RPMI8226 (cell line): Measurements from ENCODE around the gene CREB5.

ENCODE experiments used
- DNase-seq: peaks from one replicate; pipeline ENCODE4 v3.0.0-alpha.2; 2015

The CREB5 gene

DNA sequence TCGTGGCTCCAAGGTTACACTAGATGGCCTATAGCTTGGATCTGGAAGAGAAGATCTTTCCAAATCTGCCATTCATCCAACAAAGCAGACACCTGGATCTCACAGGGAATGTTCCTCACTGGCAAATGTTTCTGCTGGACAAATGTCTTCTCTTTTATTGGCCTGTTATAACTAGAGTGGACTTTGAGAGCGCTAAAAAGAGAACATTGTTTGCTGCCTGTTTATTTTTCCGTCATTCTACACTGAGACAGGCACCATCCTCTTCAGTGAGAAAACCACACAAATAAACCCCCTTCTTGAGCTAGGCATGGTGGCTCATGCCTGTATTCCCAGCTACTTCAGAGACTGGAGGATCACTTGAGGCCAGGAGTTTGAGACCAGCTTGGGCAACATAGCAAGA, 206.9 kb downstream of the CREB5 start:
- DNase-seq: no peak

DNA sequence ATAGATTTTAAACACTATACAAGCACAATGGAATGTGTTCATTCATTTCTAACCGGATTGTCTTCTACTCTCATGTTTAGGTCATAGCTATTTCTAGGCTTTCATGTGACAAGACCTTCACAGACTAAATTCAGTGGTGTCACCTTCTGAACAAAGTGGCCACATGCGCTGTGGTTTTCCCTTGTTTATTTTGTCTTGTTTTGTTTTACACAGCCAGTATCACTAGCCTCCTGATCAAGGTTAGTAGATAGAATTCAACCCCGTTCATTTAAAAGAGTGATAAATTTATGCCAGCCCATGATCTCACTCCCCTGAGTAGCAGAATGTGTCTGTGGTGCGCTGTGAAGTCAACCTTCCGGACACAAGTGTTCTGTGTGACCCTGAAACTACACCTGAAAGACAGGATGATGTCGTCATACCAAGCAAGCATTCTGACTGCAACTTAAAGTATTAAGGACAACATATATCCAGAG, 209.1 kb downstream of the CREB5 start:
- no peak for DNase-seq

DNA sequence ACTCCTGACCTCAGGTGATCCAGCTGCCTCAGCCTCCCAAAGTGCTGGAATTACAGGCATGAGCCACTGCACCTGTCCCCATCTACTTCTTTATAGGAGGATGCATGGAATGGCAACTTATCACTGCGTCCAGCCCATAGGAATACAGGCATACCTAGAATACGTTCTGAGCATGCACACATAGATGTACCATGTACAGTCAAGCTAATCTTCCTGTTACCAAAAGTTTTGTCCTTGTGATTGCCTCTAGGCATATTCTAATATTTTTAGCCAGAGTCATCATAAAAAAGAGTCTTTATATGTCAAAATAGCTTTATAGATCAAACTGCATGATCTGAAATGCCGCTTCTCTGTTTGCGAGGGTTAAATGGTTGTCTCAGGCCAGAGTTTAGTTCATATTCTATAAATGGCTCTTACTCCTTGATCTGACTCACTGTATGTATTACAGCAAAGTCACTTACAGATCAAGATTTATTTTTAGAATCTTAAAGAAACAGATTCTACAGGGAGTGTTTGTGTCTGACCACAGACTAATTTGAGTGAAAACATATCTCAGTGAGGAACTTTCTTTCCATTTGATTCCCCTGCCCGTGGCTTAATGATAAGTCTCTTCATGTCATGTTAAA, 210.9 kb downstream of the CREB5 start:
- no peak for DNase-seq

DNA sequence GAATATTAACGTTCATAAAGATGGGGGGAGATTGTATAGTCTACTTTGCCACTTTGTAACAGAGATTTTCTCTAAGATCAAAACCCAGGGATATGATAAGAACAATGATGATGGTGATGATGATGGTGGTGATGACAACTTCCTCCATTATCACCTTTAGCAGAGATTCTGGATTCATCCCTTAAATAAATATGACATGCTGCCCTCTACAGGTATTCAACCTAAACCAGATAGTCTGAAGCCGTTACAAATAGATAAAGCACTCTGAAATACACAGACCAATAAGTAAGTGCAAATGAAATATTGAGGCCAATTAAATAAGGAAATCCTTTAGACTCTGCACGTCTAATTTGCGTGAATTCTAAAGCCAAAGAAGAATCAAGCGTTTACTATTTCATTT, 211.5 kb downstream of the CREB5 start:
- DNase-seq: peak; percentile 18

DNA sequence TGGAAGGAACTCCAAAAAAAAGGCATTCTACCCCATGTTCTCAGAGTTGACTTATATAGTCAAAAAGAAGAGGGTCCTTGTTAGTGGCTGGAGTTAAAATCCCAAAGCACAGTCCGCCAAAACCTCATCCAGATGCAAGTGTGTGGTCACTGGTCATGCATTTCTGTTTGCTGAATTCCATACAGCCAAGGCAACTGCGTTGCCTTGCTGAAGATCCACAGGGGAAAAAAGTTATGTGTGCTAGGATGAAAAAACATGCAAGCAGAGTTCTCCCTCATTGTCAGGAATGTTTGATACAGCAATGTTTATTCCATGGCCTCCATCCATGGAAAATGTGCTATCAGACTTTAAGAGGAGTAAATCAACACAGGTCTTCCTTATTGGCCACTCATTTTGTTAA, 213.1 kb downstream of the CREB5 start:
- no peak for DNase-seq

DNA sequence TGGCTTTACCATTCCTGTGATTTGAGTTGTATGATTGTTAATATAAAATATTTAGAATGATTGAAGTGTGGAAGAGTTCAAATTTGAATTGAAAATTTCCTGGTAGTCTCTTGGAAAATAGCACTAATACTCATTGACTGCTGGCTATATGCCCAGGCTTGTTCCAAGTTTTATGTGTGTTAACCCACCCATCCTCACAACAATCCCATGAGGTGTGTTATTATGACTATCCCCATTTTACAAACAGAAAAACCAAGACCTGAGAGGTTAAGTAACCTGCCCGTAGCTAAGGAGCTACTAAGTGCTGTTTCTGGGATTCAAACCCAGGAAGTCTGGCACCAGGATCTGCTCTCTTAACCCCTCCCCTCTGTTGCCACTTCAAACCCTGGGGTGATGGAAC, 213.9 kb downstream of the CREB5 start:
- DNase-seq: no peak

DNA sequence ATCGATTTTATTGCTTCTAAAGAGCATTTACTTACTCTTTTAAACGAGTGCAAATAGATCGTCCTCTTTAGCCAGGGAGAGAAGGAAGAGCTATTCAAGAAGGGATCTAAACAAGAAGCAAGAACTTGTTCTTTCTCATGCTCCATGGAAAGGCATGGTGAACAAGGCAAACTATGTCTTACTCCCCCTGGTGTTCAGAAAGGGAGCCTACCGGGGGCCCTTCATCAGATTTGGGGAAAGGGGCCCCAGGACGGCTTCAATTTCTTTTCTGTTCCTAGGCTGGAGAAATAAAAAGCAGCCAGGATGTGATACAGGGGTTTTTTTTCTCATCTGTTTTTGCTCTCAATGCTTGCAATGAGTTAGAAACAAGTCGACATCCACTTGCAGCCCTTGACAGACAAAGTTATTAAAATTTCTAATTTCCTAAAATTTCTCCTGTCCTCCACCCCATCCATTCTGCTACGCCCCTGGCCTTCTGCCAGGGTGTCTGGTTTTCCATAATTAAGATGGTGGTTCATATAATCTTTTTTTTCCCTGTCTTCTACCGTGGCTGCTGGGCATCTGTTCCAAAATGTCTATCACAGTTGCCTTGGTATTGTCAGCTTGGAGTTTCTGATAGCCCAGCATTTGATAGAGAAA, 214.4 kb downstream of the CREB5 start:
- peak; percentile 46 for DNase-seq

DNA sequence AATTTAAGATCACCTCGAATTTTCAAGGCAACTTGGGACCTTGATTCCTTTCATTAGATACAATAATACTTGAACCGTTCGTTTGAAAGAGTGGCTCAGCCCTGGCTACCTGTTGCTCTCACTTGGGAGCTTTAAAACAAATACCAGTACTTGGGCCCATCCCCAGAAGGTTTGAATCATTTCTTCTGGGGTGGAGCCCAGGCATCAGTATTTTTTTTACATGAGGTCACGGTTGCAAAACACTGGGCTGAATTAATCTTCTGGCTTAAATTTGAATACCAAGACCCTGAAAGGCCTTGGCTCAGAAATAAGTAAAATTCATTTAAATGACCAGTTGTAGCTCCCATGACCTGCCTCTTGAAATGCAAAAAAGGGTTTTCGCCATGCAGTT, 214.9 kb downstream of the CREB5 start:
- DNase-seq: no peak

DNA sequence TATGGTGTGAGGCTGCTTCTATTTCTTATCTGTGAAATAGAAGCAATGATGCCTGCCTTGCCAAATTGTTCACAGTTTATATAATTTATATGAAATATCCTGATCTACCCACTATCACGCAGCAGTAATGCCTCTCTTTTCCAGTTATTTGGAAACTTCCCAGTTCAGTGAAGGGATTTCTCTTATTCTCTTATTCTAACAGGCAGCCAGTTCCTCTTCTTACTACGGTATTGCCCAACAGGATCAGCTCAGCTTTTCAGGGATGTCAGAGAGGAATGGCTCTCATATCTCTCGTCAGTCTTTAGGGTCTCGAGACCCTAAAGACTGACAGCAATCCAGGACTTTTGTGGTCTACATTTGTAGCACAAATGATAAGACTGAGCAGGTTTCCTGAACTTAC, 215.6 kb downstream of the CREB5 start:
- no peak for DNase-seq

DNA sequence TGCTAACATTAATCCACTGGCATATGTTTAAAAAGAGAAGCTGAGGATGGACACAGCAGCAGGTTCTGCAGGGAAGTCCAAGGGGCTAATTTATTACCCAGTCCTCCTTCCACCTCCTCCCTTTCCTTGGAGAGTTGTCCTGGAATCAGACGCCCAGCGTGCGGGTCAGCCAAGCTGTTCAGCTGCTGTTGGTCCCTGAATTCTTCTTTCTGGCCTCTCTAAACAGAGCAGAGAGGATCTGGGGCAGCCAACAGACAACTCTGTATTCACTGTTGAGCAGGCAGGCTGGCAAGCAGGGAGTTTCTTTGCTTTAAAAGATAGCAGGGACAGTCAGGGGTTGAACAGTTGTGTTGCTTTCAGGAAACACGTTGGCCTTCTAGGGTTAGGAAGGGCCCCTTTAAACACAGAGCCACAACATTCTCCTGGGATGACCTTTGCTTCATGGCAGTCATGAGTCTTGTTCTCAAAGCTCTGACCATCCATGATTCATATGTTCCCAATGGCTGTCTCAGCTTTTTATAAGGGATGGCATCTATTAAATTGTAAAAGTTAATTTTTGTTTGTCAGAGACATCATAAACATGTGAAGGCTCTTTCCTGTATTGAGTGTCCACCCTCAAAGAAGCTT, 217.0 kb downstream of the CREB5 start:
- no peak for DNase-seq

DNA sequence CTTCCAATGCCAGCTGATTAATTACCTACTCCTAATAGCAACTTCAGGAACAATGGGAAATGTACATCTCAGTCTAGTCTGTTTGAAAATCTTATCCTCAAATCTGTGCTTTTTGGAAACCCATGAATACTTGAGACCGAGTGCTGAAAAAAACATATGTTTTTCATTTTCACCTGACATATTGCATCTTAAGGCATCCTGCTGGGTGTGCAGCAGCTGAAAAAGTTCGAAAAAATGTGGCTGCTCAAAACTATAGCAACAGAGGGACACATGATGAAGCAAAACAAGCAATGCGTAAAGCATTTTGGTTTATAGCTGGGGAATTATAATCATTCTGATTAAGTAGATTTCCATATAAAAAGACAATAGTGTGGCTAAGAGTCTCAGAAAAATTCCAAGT, 218.0 kb downstream of the CREB5 start:
- DNase-seq: no peak

DNA sequence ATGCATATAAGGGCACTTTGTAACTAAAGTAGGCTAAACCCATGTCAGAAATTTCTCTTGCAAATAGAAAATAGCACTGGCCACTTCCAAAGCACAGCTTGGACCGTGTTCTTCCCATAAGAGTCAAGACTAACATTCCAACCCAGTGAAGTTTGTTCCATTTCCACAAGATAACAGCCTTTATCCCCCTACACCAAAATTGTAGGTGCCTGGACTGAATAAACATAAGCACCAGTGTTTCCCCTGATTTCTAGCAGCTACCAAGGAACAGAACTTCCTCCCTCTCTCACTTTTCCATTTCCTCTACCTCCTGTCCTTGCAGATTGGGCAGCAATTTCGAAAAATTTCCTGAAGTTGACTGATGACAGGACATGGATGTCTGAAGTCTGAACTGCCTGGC, 219.7 kb downstream of the CREB5 start:
- no peak for DNase-seq

DNA sequence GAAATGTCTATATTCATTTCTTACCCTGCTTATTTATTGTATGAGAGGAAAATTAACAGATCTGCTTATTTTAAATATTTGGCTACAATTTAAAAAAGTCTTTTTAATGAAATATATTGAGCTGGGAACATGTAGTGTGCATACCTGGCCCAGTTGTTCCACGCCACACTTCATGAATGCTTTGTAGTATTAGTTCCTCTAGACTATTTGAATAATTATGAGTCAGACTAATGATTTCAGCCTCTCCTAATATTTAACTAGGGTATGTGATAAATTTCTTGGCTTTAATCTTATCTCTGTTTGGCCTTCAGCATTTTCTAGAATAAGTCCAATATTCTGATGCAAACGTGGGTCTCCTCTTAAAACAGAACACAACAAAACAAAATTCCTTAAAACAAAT, 226.6 kb downstream of the CREB5 start:
- no peak for DNase-seq

DNA sequence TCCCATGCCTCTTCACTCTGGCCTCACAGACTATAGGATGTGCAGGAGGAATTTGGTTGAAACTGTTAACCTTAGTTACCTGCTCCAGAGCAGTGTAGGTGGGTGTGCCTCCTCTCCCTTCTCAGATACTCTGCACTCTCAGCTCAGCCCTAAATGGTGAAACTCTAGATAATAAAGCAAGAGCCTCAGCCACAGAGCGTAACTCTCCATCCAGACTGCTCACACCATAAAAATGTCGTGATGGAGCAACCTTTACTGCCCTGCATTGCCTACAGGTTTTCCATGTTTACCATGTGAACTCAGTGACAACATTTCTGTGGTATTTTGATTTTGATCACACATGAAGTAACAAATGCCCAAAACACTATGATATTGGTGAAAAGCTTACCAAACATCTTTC, 227.7 kb downstream of the CREB5 start:
- DNase-seq: no peak

DNA sequence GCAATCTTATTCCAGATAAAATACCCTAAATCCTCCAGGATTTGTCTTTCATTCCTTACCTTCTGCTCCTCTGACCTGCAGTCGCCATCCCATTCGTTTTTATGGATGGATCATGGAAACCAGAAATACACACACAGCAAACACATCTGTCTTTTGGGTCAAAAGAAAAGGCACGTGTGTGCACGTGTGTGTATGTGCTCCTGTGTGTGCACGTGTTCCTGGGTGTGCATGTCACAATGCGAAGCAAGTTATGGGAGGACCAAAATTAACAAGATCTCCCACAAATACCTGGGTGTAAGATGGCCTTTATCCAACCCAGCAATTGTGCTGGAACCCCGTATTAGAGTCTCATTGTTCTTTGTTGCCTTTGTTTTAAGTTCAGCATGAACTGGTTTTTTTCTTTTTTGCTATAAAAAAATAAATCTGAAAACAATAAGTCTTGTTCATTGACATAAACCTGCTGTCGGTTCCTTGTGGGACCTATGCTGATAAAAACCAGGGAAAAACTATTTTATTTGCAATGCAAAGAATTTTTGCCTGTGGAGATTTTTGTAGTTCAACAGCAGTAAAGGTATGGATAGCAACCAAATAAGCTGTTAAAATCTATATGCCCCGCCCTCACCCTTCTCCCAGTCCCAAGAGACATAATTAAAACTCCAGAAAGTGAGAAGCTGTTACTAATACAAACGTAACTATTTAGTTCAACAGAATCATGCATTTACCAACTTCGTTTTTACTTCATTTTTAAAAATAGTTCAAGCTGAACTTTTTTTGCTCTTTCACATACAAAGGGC, 229.6 kb downstream of the CREB5 start:
- DNase-seq: no peak

DNA sequence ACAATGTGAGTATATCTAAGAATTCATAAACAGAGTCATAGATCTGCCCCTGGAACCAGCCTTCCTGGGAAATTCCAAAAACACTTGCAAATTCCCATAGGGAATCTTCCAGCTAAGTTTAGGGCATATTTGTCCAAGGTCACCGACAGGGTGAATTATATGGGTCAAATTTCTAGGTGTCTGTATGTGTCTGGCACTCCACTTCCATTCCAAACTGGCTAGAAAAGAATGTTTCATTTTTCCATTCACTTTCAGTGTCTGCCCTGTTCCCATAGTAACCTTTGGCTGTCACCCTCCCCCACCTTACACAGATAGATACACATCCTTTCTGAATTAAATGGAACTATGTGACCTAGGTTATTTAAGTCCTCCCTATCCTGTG, 230.9 kb downstream of the CREB5 start:
- DNase-seq: no peak

DNA sequence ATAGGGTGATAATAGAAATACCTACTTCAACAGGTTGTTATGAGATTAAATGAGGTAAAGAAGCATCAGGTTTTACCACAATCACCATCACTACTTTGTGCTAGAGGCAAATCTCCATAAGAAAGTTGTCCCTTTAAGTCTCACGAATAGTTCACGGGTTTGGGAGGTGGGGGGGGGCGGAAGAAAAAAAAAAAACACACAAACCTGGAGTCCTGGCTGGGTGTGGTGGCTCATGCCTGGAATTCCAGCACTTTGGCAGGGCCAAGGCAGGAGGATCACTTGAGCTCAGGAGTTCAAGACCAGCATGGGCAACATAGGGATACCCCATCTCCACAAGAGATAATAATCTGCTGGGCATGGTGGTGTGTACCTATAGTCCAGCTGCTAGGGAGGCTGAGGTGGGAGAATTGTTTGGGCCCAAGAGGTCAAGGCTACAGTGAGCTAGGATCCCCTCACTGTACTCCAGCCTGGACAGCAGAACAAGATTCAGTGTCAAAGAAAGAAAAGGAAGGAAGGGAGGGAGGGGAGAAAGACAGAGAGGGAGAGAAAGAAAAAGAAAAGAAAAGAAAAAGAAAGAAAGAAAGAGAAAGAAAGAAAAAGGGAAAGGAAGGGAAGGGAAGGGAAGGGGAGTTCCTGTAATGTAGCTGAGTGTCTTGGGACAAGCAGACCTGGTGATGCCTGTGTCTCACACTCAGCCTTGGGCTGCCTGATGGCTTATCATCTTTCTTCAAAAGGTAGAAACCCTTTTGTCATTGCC, 231.4 kb downstream of the CREB5 start:
- DNase-seq: no peak

DNA sequence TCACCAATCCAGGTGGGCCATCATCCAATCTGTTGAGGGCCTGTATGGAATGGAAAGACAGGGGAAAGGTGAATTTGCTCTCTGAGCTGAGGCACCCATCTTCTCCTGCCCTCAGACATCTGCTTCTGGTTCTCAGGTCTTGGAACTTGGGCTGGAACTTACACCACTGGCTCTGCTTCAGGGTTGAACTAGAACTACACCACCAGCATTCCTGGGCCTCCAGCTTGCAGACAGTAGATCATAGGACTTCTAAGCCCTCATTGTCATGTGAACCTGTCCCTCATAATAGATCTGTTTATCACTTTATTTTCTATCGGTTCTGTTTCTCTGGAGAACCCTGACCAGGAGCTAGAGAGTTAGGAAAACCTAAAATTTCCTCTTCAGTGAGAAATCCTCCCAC, 233.5 kb downstream of the CREB5 start:
- no peak for DNase-seq

DNA sequence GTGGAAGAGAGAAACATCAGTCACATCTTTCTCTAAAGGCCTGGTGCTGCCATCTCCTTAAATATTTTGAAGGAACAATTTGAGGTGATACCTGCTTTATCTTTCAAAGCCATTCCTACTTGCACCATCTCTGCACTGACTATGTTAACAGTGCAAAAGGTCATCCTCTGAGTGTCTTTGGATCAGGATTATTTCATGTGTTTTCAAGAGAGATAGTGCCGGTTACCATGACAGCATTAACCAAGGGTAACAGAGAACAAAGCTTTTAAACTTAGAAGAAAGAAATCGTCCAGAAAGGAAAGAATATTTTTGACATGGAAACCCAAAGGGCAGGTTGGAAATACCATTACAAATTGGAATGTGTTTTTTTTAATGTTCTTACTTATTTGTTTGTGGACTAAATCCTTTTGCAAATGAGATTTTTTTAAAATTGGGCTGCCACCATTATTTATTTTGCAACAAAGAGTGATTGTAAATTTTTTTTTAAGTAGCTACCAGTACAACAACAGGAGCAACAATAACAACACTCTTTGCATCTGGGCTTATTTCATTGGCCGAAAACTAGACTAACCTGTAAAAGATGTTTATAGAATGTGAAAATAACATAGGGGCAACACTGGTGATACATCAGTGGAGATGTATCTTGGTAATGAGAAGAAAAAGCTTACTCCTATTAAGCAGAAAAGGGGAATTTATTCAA, 234.2 kb downstream of the CREB5 start:
- no peak for DNase-seq

DNA sequence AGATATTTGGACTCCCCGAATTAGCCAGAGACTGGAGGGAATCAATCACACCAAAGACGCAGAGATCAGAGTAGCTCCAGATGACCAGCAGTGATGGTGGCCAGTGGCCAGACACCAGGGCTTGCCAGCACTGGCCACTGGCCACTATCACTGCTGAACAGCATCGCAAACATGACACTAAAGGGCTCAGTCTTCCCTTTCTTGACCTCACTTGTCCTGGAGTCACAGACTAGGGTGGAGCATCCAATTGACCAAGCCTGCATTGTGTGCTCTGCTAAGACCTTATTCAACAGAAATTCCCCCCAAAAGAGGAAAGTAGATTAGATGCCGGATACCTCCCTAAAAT, 234.7 kb downstream of the CREB5 start:
- no peak for DNase-seq

DNA sequence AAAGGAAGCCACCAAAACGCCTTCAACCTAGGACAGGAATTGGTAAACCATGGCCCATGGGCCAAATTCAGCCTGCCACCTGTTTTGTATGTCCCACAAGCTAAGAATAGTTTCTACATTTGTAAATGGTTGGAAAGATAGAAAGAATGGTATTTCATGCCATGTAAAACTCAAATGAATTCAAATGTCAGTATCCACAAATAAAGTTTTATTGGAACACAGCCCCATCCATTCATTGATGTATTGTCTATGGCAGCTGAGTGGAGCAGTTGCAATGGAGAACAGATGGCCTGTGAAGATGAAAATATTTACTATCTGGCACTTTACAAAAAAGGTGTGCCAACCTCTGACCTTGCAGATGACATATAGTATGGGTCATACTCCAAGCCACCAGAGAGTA, 236.9 kb downstream of the CREB5 start:
- DNase-seq: no peak

DNA sequence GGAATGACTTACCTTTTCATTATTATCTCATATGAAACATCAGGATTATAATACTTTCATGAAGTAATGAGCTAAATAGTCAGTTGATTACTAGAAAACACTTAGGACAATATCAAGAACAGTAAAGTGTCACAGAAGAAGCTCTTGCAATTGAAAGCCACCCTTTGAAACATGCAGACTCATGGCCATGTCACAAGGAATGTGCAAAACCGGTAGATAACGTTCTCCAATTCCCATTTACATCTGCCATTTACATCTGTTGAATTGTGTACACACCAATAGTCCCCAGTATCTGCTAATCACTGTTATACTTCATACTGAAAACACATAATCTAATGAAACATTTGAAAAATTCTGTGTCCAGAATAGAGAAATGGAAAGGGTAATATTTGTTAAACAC, 237.5 kb downstream of the CREB5 start:
- DNase-seq: no peak

DNA sequence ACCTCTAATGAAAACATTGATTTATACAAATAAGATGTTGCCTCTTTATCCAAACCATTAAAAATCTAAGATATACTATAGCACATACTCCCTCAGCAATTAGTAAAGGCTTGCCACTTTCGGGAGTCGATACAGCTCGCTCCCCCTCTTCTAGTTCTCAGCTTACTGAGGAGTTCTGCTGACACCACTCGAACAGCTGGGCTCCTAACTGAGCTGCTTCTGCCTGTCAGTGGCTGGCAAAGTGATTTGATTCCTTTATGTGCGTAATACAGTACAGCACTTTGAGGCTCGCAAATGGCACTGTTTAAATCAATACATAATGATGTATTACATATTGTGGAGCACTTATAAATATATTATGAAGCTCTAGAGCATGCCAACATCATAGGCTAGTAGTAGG, 241.8 kb downstream of the CREB5 start:
- DNase-seq: no peak
